ENCODE measurements around the gene DEK.

The DEK gene

GRCh38 chr6:18240230-18240629 lies 24.1 kb downstream of the DEK start:
- Histone ChIP-seq H2AFZ (ENCODE audit: low read length) (no peak overlapping the region), H3K9ac (ENCODE audit: low read length) (no peak overlapping the region), H3K27me3 (ENCODE audit: insufficient read depth, low read length) (no peaks in the 10 kb centered on the region), H3K4me1 (ENCODE audit: insufficient read depth, low read length, severe bottlenecking) (no peaks in the 10 kb centered on the region), H3F3A (ENCODE audit: insufficient read depth, low read length) (no peaks in the 10 kb centered on the region), H3K36me3 (ENCODE audit: insufficient read depth, low read length) (peaks cover 99% of the 10 kb centered on the region), H3K4me3 (ENCODE audit: low read depth, low read length, poor library complexity, severe bottlenecking) (no peak overlapping the region), H3K9me2 (ENCODE audit: low read depth, low read length) (no peaks in the 10 kb centered on the region), H3K9me3 (ENCODE audit: low read length) (peaks cover 5% of the 10 kb centered on the region; the same call in 1 of the 2 replicates), H3K79me2 (ENCODE audit: insufficient read depth, low read length) (peaks cover 28% of the 10 kb centered on the region), H3K27ac (ENCODE audit: low read depth, low read length, poor library complexity, severe bottlenecking) (no peak overlapping the region), H4K20me1 (ENCODE audit: insufficient read depth, low read length) (no peaks in the 10 kb centered on the region), H3K4me2 (ENCODE audit: low read length) (no peak overlapping the region)
- no peak for TF ChIP-seq EZH2 (IDR thresholded peaks at IDR 0.05; ENCODE audit: borderline replicate concordance, low read length)
- TF ChIP-seq CTCF (IDR thresholded peaks at IDR 0.05; ENCODE audit: low read length), result no peak

GRCh38 chr6:18237167-18237566 lies 27.2 kb downstream of the DEK start:
- no peaks in the 10 kb centered on the region for H3K27me3 ChIP-seq (ENCODE audit: insufficient read depth, low read length)
- H3K79me2 ChIP-seq (ENCODE audit: insufficient read depth, low read length), result peaks cover 42% of the 10 kb centered on the region
- H3K36me3 ChIP-seq (ENCODE audit: insufficient read depth, low read length), result peaks cover 91% of the 10 kb centered on the region
- no peaks in the 10 kb centered on the region for H3K9me2 ChIP-seq (ENCODE audit: low read depth, low read length)
- H3K27ac ChIP-seq (ENCODE audit: low read depth, low read length, poor library complexity, severe bottlenecking), result no peak overlapping the region
- no peaks in the 10 kb centered on the region for H3F3A ChIP-seq (ENCODE audit: insufficient read depth, low read length)
- no peak overlapping the region for H3K4me2 ChIP-seq (ENCODE audit: low read length)
- peaks cover 15% of the 10 kb centered on the region; the same call in 1 of the 2 replicates for H3K9me3 ChIP-seq (ENCODE audit: low read length)
- H3K9ac ChIP-seq (ENCODE audit: low read length), result no peak overlapping the region
- no peak overlapping the region for H3K4me3 ChIP-seq (ENCODE audit: low read depth, low read length, poor library complexity, severe bottlenecking)
- TF ChIP-seq CTCF (IDR thresholded peaks at IDR 0.05; ENCODE audit: low read length) (no peak), EZH2 (IDR thresholded peaks at IDR 0.05; ENCODE audit: borderline replicate concordance, low read length) (no peak)
- H2AFZ ChIP-seq (ENCODE audit: low read length), result no peak overlapping the region
- H3K4me1 ChIP-seq (ENCODE audit: insufficient read depth, low read length, severe bottlenecking), result no peaks in the 10 kb centered on the region
- H4K20me1 ChIP-seq (ENCODE audit: insufficient read depth, low read length), result no peaks in the 10 kb centered on the region

GRCh38 chr6:18235524-18235923 lies 28.8 kb downstream of the DEK start:
- no peaks in the 10 kb centered on the region for H3F3A ChIP-seq (ENCODE audit: insufficient read depth, low read length)
- H3K27me3 ChIP-seq (ENCODE audit: insufficient read depth, low read length), result no peaks in the 10 kb centered on the region
- H3K36me3 ChIP-seq (ENCODE audit: insufficient read depth, low read length), result peaks cover 90% of the 10 kb centered on the region
- H2AFZ ChIP-seq (ENCODE audit: low read length), result no peak overlapping the region
- no peaks in the 10 kb centered on the region for H4K20me1 ChIP-seq (ENCODE audit: insufficient read depth, low read length)
- no peaks in the 10 kb centered on the region for H3K9me2 ChIP-seq (ENCODE audit: low read depth, low read length)
- no peaks in the 10 kb centered on the region for H3K4me1 ChIP-seq (ENCODE audit: insufficient read depth, low read length, severe bottlenecking)
- peaks cover 15% of the 10 kb centered on the region; the same call in 1 of the 2 replicates for H3K9me3 ChIP-seq (ENCODE audit: low read length)
- H3K4me3 ChIP-seq (ENCODE audit: low read depth, low read length, poor library complexity, severe bottlenecking), result no peak overlapping the region
- H3K9ac ChIP-seq (ENCODE audit: low read length), result no peak overlapping the region
- H3K4me2 ChIP-seq (ENCODE audit: low read length), result no peak overlapping the region
- peaks cover 39% of the 10 kb centered on the region for H3K79me2 ChIP-seq (ENCODE audit: insufficient read depth, low read length)
- TF ChIP-seq EZH2 (IDR thresholded peaks at IDR 0.05; ENCODE audit: borderline replicate concordance, low read length) (no peak), CTCF (IDR thresholded peaks at IDR 0.05; ENCODE audit: low read length) (no peak)
- H3K27ac ChIP-seq (ENCODE audit: low read depth, low read length, poor library complexity, severe bottlenecking), result no peak overlapping the region

Data from OCI-LY1 (cell line).